ENCODE measurements around the gene RNF44. TPM values are rescaled to one million over a fixed set of nuclear protein-coding genes. Genes with fewer than 3 reads are reported as not detected.

RNF44 gene
- total and polyA plus RNA-seq, 2 of the 13 experiments (the other 11 are each of a cell fraction or from before 2014, with no cell fraction given): 9.2 to 16.8 TPM

DNA sequence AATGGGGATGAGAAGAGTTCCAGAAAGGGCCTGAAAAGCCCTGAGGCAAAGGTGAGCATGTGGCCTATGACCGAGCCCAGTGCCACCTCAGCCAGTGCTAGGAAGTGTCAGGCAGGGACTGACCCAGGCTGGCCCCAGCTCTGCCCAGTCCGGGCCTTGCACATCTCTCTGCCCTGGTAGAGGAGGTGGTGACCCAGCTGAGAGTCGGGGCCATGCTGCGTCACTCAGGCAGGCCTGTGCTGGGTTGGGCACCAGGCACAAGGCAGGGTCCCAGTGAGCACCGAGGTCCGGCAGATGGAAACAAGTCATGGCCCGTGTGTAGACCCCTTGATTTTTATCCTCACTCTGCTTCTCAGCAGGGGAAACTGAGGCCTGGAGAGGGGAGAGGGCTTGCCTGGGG lies 12.7 kb upstream of the RNF44 start:
- ATAC-seq: peak; percentile 63
- FAIRE-seq: no peak
- H3K36me3 ChIP-seq (replicated peaks in 1 of 2; ENCODE audit: control insufficient read depth in 1 of 2, insufficient read depth in 2 of 2, low read length in 2 of 2): no peaks in the 10 kb centered on the region
- no peak for DNase-seq (ENCODE audit: low spot score)
- H3K4me3 ChIP-seq (replicated peaks in 1 of 3; ENCODE audit: insufficient read depth in 1 of 3, low read depth in 2 of 3, low read length in 3 of 3): peak overlapping the region; percentile 66 to 86 (median 72)
- CTCF ChIA-PET (ENCODE audit: low intra/inter-chr PET ratio, low total read pairs): no interaction called here
- 0% methylated on average over 3 of the region's 7 CpGs for WGBS (ENCODE audit: low lambda C conversion rate)
- no peaks in the 10 kb centered on the region for H3K9me3 ChIP-seq (ENCODE audit: low read length)
- peak overlapping the region; percentile 53 for H3K27ac ChIP-seq (ENCODE audit: extremely low read length, insufficient read depth, low read length)
- no peaks in the 10 kb centered on the region for H3K27me3 ChIP-seq (ENCODE audit: control insufficient read depth in 1 of 2, insufficient read depth in 2 of 2, low read length in 2 of 2)
- H3K4me1 ChIP-seq (ENCODE audit: insufficient read depth, low read length): peaks cover 60% of the 10 kb centered on the region
- POLR2A ChIA-PET: interaction anchor here (1.1 to 9.7 kb wide), 8 partner anchors 8 to 188 kb away, joined by 3 to 212 read pairs (median 5); partner anchors contain the start of genes FAF2, KIAA1191, RNF44 and TSPAN17
- no peak overlapping the region for H2AFZ ChIP-seq (ENCODE audit: low read length)
- in situ Hi-C loops (cut with HindIII; ENCODE audit: extremely low pct_ligation_motif_present, low pct_unique_long_range_greater_than_20kb): loop anchor here (25.0 kb wide), 1 partner anchor 812 kb away; the partner anchor contains the start of genes LMAN2 and RGS14
- intact Hi-C loops (cut with micrococcal nuclease; ENCODE audit: unreplicated experiment): loop anchor here (2.0 kb wide), 1 partner anchor 133 kb away; the partner anchor contains the start of gene CLTB
- H4K20me1 ChIP-seq (ENCODE audit: insufficient read depth, low read length): no peaks in the 10 kb centered on the region
- peaks cover 16% of the 10 kb centered on the region for H3K79me2 ChIP-seq (ENCODE audit: insufficient read depth, low read length)
- BruUV-seq (replicated peaks): no TSS peak
- peak overlapping the region; percentile 98 for H3K4me2 ChIP-seq (ENCODE audit: low read depth, low read length)
- H3K9ac ChIP-seq (ENCODE audit: insufficient read depth, low read depth, low read length): peak overlapping the region; percentile 75
- TF ChIP-seq NCOA2 (CRISPR knock-in tag; IDR thresholded peaks at IDR 0.05) (no peak), RXRB (CRISPR knock-in tag; IDR thresholded peaks at IDR 0.05; ENCODE audit: borderline replicate concordance) (no peak), NFYB (CRISPR knock-in tag; IDR thresholded peaks at IDR 0.05) (no peak), ZNF501 (CRISPR knock-in tag; IDR thresholded peaks at IDR 0.05) (peak; percentile 56), ZNF737 (CRISPR knock-in tag; IDR thresholded peaks at IDR 0.05; ENCODE audit: borderline replicate concordance) (no peak), MAZ (IDR thresholded peaks at IDR 0.05; ENCODE audit: borderline replicate concordance, low read depth, low read length) (no peak), MAZ (CRISPR knock-in tag; IDR thresholded peaks at IDR 0.05; ENCODE audit: low read depth) (no peak), SKI (IDR thresholded peaks at IDR 0.05; ENCODE audit: partially characterized antibody) (no peak)
- TF ChIP-seq, protein P1, sequence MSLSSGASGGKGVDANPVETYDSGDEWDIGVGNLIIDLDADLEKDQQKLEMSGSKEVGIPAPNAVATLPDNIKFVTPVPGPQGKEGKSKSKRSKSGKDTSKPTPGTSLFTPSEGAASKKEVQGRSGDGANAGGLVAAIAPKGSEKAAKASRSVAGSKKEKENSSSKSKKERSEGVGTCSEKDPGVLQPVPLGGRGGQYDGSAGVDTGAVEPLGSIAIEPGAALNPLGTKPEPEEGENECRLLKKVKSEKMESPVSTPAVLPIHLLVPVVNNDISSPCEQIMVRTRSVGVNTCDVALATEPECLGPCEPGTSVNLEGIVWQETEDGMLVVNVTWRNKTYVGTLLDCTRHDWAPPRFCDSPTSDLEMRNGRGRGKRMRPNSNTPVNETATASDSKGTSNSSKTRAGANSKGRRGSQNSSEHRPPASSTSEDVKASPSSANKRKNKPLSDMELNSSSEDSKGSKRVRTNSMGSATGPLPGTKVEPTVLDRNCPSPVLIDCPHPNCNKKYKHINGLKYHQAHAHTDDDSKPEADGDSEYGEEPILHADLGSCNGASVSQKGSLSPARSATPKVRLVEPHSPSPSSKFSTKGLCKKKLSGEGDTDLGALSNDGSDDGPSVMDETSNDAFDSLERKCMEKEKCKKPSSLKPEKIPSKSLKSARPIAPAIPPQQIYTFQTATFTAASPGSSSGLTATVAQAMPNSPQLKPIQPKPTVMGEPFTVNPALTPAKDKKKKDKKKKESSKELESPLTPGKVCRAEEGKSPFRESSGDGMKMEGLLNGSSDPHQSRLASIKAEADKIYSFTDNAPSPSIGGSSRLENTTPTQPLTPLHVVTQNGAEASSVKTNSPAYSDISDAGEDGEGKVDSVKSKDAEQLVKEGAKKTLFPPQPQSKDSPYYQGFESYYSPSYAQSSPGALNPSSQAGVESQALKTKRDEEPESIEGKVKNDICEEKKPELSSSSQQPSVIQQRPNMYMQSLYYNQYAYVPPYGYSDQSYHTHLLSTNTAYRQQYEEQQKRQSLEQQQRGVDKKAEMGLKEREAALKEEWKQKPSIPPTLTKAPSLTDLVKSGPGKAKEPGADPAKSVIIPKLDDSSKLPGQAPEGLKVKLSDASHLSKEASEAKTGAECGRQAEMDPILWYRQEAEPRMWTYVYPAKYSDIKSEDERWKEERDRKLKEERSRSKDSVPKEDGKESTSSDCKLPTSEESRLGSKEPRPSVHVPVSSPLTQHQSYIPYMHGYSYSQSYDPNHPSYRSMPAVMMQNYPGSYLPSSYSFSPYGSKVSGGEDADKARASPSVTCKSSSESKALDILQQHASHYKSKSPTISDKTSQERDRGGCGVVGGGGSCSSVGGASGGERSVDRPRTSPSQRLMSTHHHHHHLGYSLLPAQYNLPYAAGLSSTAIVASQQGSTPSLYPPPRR (CRISPR knock-in tag; IDR thresholded peaks at IDR 0.05; ENCODE audit: borderline replicate concordance): 0 out of 2 replicates have a peak, but pooled peaks have one; percentile 30
- TF ChIP-seq, protein P2, sequence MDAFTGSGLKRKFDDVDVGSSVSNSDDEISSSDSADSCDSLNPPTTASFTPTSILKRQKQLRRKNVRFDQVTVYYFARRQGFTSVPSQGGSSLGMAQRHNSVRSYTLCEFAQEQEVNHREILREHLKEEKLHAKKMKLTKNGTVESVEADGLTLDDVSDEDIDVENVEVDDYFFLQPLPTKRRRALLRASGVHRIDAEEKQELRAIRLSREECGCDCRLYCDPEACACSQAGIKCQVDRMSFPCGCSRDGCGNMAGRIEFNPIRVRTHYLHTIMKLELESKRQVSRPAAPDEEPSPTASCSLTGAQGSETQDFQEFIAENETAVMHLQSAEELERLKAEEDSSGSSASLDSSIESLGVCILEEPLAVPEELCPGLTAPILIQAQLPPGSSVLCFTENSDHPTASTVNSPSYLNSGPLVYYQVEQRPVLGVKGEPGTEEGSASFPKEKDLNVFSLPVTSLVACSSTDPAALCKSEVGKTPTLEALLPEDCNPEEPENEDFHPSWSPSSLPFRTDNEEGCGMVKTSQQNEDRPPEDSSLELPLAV (CRISPR knock-in tag; conservative IDR thresholded peaks at IDR 0.05; ENCODE audit: low read depth): no peak
- TF ChIP-seq, protein P3, sequence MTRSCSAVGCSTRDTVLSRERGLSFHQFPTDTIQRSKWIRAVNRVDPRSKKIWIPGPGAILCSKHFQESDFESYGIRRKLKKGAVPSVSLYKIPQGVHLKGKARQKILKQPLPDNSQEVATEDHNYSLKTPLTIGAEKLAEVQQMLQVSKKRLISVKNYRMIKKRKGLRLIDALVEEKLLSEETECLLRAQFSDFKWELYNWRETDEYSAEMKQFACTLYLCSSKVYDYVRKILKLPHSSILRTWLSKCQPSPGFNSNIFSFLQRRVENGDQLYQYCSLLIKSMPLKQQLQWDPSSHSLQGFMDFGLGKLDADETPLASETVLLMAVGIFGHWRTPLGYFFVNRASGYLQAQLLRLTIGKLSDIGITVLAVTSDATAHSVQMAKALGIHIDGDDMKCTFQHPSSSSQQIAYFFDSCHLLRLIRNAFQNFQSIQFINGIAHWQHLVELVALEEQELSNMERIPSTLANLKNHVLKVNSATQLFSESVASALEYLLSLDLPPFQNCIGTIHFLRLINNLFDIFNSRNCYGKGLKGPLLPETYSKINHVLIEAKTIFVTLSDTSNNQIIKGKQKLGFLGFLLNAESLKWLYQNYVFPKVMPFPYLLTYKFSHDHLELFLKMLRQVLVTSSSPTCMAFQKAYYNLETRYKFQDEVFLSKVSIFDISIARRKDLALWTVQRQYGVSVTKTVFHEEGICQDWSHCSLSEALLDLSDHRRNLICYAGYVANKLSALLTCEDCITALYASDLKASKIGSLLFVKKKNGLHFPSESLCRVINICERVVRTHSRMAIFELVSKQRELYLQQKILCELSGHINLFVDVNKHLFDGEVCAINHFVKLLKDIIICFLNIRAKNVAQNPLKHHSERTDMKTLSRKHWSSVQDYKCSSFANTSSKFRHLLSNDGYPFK (CRISPR knock-in tag; IDR thresholded peaks at IDR 0.05; ENCODE audit: borderline replicate concordance): no peak
- TF ChIP-seq, protein P4, sequence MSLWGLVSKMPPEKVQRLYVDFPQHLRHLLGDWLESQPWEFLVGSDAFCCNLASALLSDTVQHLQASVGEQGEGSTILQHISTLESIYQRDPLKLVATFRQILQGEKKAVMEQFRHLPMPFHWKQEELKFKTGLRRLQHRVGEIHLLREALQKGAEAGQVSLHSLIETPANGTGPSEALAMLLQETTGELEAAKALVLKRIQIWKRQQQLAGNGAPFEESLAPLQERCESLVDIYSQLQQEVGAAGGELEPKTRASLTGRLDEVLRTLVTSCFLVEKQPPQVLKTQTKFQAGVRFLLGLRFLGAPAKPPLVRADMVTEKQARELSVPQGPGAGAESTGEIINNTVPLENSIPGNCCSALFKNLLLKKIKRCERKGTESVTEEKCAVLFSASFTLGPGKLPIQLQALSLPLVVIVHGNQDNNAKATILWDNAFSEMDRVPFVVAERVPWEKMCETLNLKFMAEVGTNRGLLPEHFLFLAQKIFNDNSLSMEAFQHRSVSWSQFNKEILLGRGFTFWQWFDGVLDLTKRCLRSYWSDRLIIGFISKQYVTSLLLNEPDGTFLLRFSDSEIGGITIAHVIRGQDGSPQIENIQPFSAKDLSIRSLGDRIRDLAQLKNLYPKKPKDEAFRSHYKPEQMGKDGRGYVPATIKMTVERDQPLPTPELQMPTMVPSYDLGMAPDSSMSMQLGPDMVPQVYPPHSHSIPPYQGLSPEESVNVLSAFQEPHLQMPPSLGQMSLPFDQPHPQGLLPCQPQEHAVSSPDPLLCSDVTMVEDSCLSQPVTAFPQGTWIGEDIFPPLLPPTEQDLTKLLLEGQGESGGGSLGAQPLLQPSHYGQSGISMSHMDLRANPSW (CRISPR knock-in tag; IDR thresholded peaks at IDR 0.05; ENCODE audit: borderline replicate concordance): no peak

Data from HepG2 (cell line).